Body of pancreas (tissue), 4 donors: ENCODE results near the gene STIL.
A peak's percentile ranks its signal among the peaks of the same experiment; 100 is the strongest.

Experiments
- CTCF ChIP-seq, 7 experiments: fragments of 450-650 bp in 4 of 7; fragments of 200-600 bp in 3 of 7; sonication (generic) in 3 of 7; IDR thresholded peaks; one replicate each; pipeline ENCODE4 v1.5.1; 2016 to 2019; ENCODE audit warnings: antibody characterized with exemption in 7 of 7
- POLR2A ChIP-seq, 3 donors: fragments of 450-650 bp; IDR thresholded peaks; one replicate each; pipeline ENCODE4 v1.6.1; 2016; ENCODE audit warnings: antibody characterized with exemption in 3 of 3, mild to moderate bottlenecking in 2 of 3

- TF ChIP-seq CTCF (IDR thresholded peaks at IDR 0.05) (no peak), POLR2A (IDR thresholded peaks at IDR 0.05) (peak in 2 of 3 donors; percentile 19 to 22)
These were observed 85.3 kb downstream of the STIL start for GRCh38 chr1:47228644-47229030.
